Ovary (tissue), 9 donors: ENCODE measurements around the gene PIK3CD. TPM values are rescaled to one million over a fixed set of nuclear protein-coding genes. Genes with fewer than 3 reads are reported as not detected.

Experiments
- DNase-seq, 5 donors: peaks; one replicate each; pipeline ENCODE4 v3.0.0-alpha.2; 2019 to 2020
- H3K27ac ChIP-seq, 2 donors: fragments of 200-600 bp; one replicate each; pipeline versions ENCODE4 v1.5.1 to v1.8.0; 2019 to 2022
- H3K27me3 ChIP-seq: fragments of 200-600 bp; one replicate; pipeline ENCODE4 v1.8.0; 2022
- H3K36me3 ChIP-seq: fragments of 200-600 bp; sonication (generic); one replicate; pipeline ENCODE4 v1.5.1; 2019
- H3K4me1 ChIP-seq: one replicate; pipeline ENCODE4 v1.8.1; 2013; ENCODE audit warnings: mild to moderate bottlenecking, moderate library complexity; ENCODE audit not compliant: insufficient read depth
- H3K4me3 ChIP-seq: fragments of 200-600 bp; sonication (generic); one replicate; pipeline ENCODE4 v1.5.1; 2017
- H3K9me3 ChIP-seq, 2 donors: fragments of 200-600 bp in 1 of 2; sonication (generic) in 1 of 2; one replicate each; pipeline versions ENCODE4 v1.5.1 to v1.8.1; 2013 to 2019; ENCODE audit warnings: mild to moderate bottlenecking in 1 of 2, moderate library complexity in 1 of 2
- CTCF ChIP-seq, 3 donors: fragments of 450-650 bp in 2 of 3; fragments of 200-600 bp in 1 of 3; IDR thresholded peaks; one replicate each; pipeline versions ENCODE4 v1.5.1 to v1.8.0; 2016 to 2022; ENCODE audit warnings: antibody characterized with exemption in 3 of 3, mild to moderate bottlenecking in 1 of 3
- EP300 ChIP-seq: sonication (generic); formaldehyde crosslinking; IDR thresholded peaks from one replicate; pipeline ENCODE4 v1.6.1; 2017; ENCODE audit warnings: antibody characterized with exemption
- POLR2A ChIP-seq: fragments of 450-650 bp; IDR thresholded peaks from one replicate; pipeline ENCODE4 v1.6.1; 2017; ENCODE audit warnings: antibody characterized with exemption, mild to moderate bottlenecking, moderate library complexity
- WGBS, 3 donors: extraction: QIAGEN DNeasy Blood & Tissue Kit in 1 of 3; methylation state at CpG; one replicate each; pipeline versions ENCODE4 v1.1.5 to v1.1.7; 2013 to 2017; 5-methylcytosine and 5-hydroxymethylcytosine counted together
- intact Hi-C, 4 donors: fragments of 100-400 bp; cut with DNase I; formaldehyde crosslinking; loops; one replicate each; pipeline versions ENCODE4 v1.11.0 to v1.15.1; 2022 to 2023
- polyA plus RNA-seq, 2 donors: library from polyadenylated mRNA; stranded (reverse); fragments of 200-250 nt in 1 of 2; fragments of 350-450 nt in 1 of 2; fragmentation: Illumina TruSeq in 1 of 2; extraction: RNeasy Lipid Tissue Mini Kit (QIAGEN cat#74804) in 1 of 2; gene quantifications; one replicate each; pipeline ENCODE4 v1.2.3, GENCODE V29; 2013 to 2014
- total RNA-seq, 7 donors: library from RNA; depleted of rRNA in 2 of 7; stranded (reverse); fragments of >200 nt in 2 of 7; fragmentation: NEBNext Ultra II Directional in 3 of 7; extraction: Animal tissue kit (Norgen Biotek cat#: 25700) in 3 of 7; gene quantifications; one replicate each; pipeline versions ENCODE4 v1.1.0 to v1.2.4, GENCODE V29; 2016 to 2023
- donor health status: DM: no; HTN: no; CAD: no; lungs with moderate emphysema.
- donor health status: DM: no; HTN: no; CAD: no.
- donor health status: Bipolar disorder and iron deficiency.
- donor health status: DM: yes; HTN: yes; CAD: no.
- donor health status: DM: no; HTN: no; CAD: no.
- donor health status: DM: yes; HTN: yes; CAD: no.

Gene PIK3CD
- total and polyA plus RNA-seq, 9 donors: 3.7 to 9.2 (median 8.0) TPM

- DNase-seq: no peak
- no peak overlapping the region for H3K4me3 ChIP-seq
- TF ChIP-seq CTCF (IDR thresholded peaks at IDR 0.05) (no peak), POLR2A (no peak), EP300 (no peak)
- H3K9me3 ChIP-seq: no peaks in the 10 kb centered on the region
- no peaks in the 10 kb centered on the region for H3K4me1 ChIP-seq
- no peaks in the 10 kb centered on the region for H3K36me3 ChIP-seq
- intact Hi-C loops: no loop called here
- WGBS, 3 donors: 87 to 91% (median 88%) methylated on average over 31 of the region's 31 CpGs
- H3K27me3 ChIP-seq: no peaks in the 10 kb centered on the region
- H3K27ac ChIP-seq: no peak overlapping the region
Observed at GRCh38 chr1:9731051-9731537, 79.6 kb downstream of the PIK3CD start.

GRCh38 chr1:9731561-9731960 lies 80.0 kb downstream of the PIK3CD start:
- intact Hi-C loops: no loop called here
- Histone ChIP-seq H3K9me3 (no peaks in the 10 kb centered on the region), H3K4me1 (no peaks in the 10 kb centered on the region), H3K4me3 (no peak overlapping the region), H3K36me3 (no peaks in the 10 kb centered on the region), H3K27ac (no peak overlapping the region), H3K27me3 (no peaks in the 10 kb centered on the region)
- no peak for DNase-seq
- TF ChIP-seq CTCF (IDR thresholded peaks at IDR 0.05) (no peak), POLR2A (no peak), EP300 (no peak)
- WGBS, 3 donors: 95 to 97% (median 96%) methylated on average over 18 of the region's 18 CpGs

- Histone ChIP-seq H3K4me3 (no peak overlapping the region), H3K27ac (no peak overlapping the region), H3K9me3 (no peaks in the 10 kb centered on the region), H3K4me1 (no peaks in the 10 kb centered on the region), H3K36me3 (no peaks in the 10 kb centered on the region), H3K27me3 (no peaks in the 10 kb centered on the region)
- no peak for TF ChIP-seq POLR2A
- TF ChIP-seq CTCF (IDR thresholded peaks at IDR 0.05): no peak
- no peak for TF ChIP-seq EP300
- 85 to 86% (median 86%) methylated on average over 18 of the region's 18 CpGs for whole genome bisulfite sequencing, 3 donors
- no peak for DNase-seq
- intact Hi-C loops: no loop called here
Observed at GRCh38 chr1:9732123-9732971, 80.8 kb downstream of the PIK3CD start.

GRCh38 chr1:9733160-9733789 lies 81.7 kb downstream of the PIK3CD start:
- no peak for DNase-seq
- intact Hi-C loops: no loop called here
- no peaks in the 10 kb centered on the region for H3K4me1 ChIP-seq
- no peaks in the 10 kb centered on the region for H3K36me3 ChIP-seq
- no peak overlapping the region for H3K27ac ChIP-seq
- TF ChIP-seq CTCF (IDR thresholded peaks at IDR 0.05): no peak
- no peak for TF ChIP-seq EP300
- TF ChIP-seq POLR2A: no peak
- 95 to 96% (median 96%) methylated on average over 14 of the region's 14 CpGs for WGBS, 3 donors
- H3K27me3 ChIP-seq: no peaks in the 10 kb centered on the region
- no peak overlapping the region for H3K4me3 ChIP-seq
- H3K9me3 ChIP-seq: no peaks in the 10 kb centered on the region
